H9 (cell line): ENCODE results near the gene ADSS2. TPM values are rescaled to one million over a fixed set of nuclear protein-coding genes. Genes with fewer than 3 reads are reported as not detected.
A peak's percentile ranks its signal among the peaks of the same experiment; 100 is the strongest.

Experiments used
- DNase-seq: peaks from one replicate; pipeline ENCODE4 v3.0.0-alpha.2; 2017
- H2AFZ ChIP-seq: one replicate; pipeline ENCODE4 v1.6.1; 2013; ENCODE audit warnings: mild to moderate bottlenecking, low read length, control low read depth, moderate library complexity
- H2AK5ac ChIP-seq: 2 replicates; pipeline ENCODE4 v1.6.1; 2013; ENCODE audit warnings: low read length, control low read depth, mixed read lengths; ENCODE audit not compliant: insufficient read length
- H2BK120ac ChIP-seq: one replicate; pipeline ENCODE4 v1.6.1; 2013; ENCODE audit warnings: low read depth, mild to moderate bottlenecking, low read length, control low read depth, inconsistent platforms; ENCODE audit not compliant: poor library complexity, severe bottlenecking
- H2BK12ac ChIP-seq: 2 replicates; pipeline ENCODE4 v1.6.1; 2013; ENCODE audit warnings: low read length, control low read depth, mixed read lengths, low read depth; ENCODE audit not compliant: insufficient read length
- H2BK15ac ChIP-seq: 2 replicates; pipeline ENCODE4 v1.6.1; 2013; ENCODE audit warnings: low read depth, low read length, control low read depth
- H2BK20ac ChIP-seq: one replicate; pipeline ENCODE4 v1.6.1; 2013; ENCODE audit warnings: low read depth, mild to moderate bottlenecking, low read length, control low read depth, inconsistent platforms; ENCODE audit not compliant: poor library complexity, severe bottlenecking
- H2BK5ac ChIP-seq: 2 replicates; pipeline ENCODE4 v1.6.1; 2013; ENCODE audit warnings: low read length, control low read depth, mixed read lengths; ENCODE audit not compliant: insufficient read length
- H3K14ac ChIP-seq: 2 replicates; pipeline ENCODE4 v1.6.1; 2013; ENCODE audit warnings: low read length, control low read depth; ENCODE audit not compliant: insufficient read depth
- H3K18ac ChIP-seq: 2 replicates; pipeline ENCODE4 v1.6.1; 2013; ENCODE audit warnings: low read depth, mild to moderate bottlenecking, mixed read lengths, low read length, control low read depth; ENCODE audit not compliant: insufficient read length
- H3K23ac ChIP-seq: 2 replicates; pipeline ENCODE4 v1.6.1; 2013; ENCODE audit warnings: low read length, control low read depth, mixed read lengths, low read depth; ENCODE audit not compliant: insufficient read length
- H3K23me2 ChIP-seq: 2 replicates; pipeline ENCODE4 v1.6.1; 2013; ENCODE audit warnings: low read depth, mild to moderate bottlenecking, mixed read lengths, low read length, control low read depth; ENCODE audit not compliant: insufficient read length, poor library complexity, severe bottlenecking
- H3K27ac ChIP-seq: 2 replicates; pipeline ENCODE4 v1.5.1; 2013; ENCODE audit warnings: low read length, control low read depth, mixed read lengths, low read depth; ENCODE audit not compliant: insufficient read length
- H3K27me3 ChIP-seq: 2 replicates; pipeline ENCODE4 v1.6.1; 2013; ENCODE audit warnings: low read length, control low read depth, inconsistent platforms; ENCODE audit not compliant: insufficient read depth
- H3K4ac ChIP-seq: 2 replicates; pipeline ENCODE4 v1.6.1; 2013; ENCODE audit warnings: low read depth, mild to moderate bottlenecking, control low read depth, inconsistent platforms, low read length, moderate library complexity
- H3K4me1 ChIP-seq: 2 replicates; pipeline ENCODE4 v1.6.1; 2013; ENCODE audit warnings: low read length, control low read depth, inconsistent platforms; ENCODE audit not compliant: insufficient read depth
- H3K4me2 ChIP-seq: 2 replicates; pipeline ENCODE4 v1.6.1; 2013; ENCODE audit warnings: low read length, control low read depth, mixed read lengths; ENCODE audit not compliant: insufficient read length, insufficient read depth
- H3K56ac ChIP-seq: 2 replicates; pipeline ENCODE4 v1.6.1; 2013; ENCODE audit warnings: low read depth, mild to moderate bottlenecking, mixed read lengths, low read length, control low read depth; ENCODE audit not compliant: insufficient read length
- H3K79me1 ChIP-seq: 2 replicates; pipeline ENCODE4 v1.6.1; 2013; ENCODE audit warnings: low read depth, mild to moderate bottlenecking, moderate library complexity, low read length, control low read depth, inconsistent platforms; ENCODE audit not compliant: insufficient read depth, poor library complexity, severe bottlenecking
- H3K79me2 ChIP-seq: 2 replicates; pipeline ENCODE4 v1.6.1; 2013; ENCODE audit warnings: low read length, control low read depth, inconsistent platforms; ENCODE audit not compliant: insufficient read depth
- H3K9ac ChIP-seq: 2 replicates; pipeline ENCODE4 v1.6.1; 2013; ENCODE audit warnings: low read length, control low read depth, mixed read lengths; ENCODE audit not compliant: insufficient read length; ENCODE audit errors: extremely low read depth
- H3K9me3 ChIP-seq: one replicate; pipeline ENCODE4 v1.6.1; 2013; ENCODE audit warnings: low read depth, low read length, inconsistent platforms; ENCODE audit not compliant: control insufficient read depth
- H3T11ph ChIP-seq: one replicate; pipeline ENCODE4 v1.6.1; 2013; ENCODE audit warnings: mild to moderate bottlenecking, low read length, control low read depth, inconsistent platforms
- H4K20me1 ChIP-seq: one replicate; pipeline ENCODE4 v1.6.1; 2013; ENCODE audit not compliant: control insufficient read depth, insufficient read length, insufficient read depth
- H4K5ac ChIP-seq: 2 replicates; pipeline ENCODE4 v1.6.1; 2013; ENCODE audit warnings: low read depth, mild to moderate bottlenecking, mixed read lengths, low read length, control low read depth; ENCODE audit not compliant: insufficient read length
- H4K8ac ChIP-seq: replicated peaks from 2 replicates; pipeline ENCODE4 v1.6.1; 2013; ENCODE audit warnings: low read length, control low read depth, mixed read lengths, low read depth; ENCODE audit not compliant: insufficient read length
- H4K91ac ChIP-seq: 2 replicates; pipeline ENCODE4 v1.6.1; 2013; ENCODE audit warnings: low read depth, mild to moderate bottlenecking, moderate library complexity, mixed read lengths, low read length, control low read depth; ENCODE audit not compliant: insufficient read length
- H3K27ac Mint-ChIP-seq, 3 experiments: 2 replicates in 2 of 3; 3 replicates in 1 of 3; pipeline ENCODE4 v1.8.0; 2020 to 2021; ENCODE audit warnings: mixed read lengths in 3 of 3, mild to moderate bottlenecking in 1 of 3, moderate library complexity in 1 of 3
- H3K27me3 Mint-ChIP-seq: 2 replicates; pipeline ENCODE4 v1.8.0; 2021; ENCODE audit warnings: low read depth, mild to moderate bottlenecking, moderate library complexity, mixed read lengths
- H3K36me3 Mint-ChIP-seq, 3 experiments: 2 replicates in 2 of 3; 3 replicates in 1 of 3; pipeline ENCODE4 v1.8.0; 2020 to 2021; ENCODE audit warnings: low read depth in 3 of 3, mixed read lengths in 3 of 3; ENCODE audit not compliant: insufficient read depth in 1 of 3
- H3K4me1 Mint-ChIP-seq, 2 experiments: 2 replicates each; pipeline ENCODE4 v1.8.0; 2020; ENCODE audit warnings: mixed read lengths in 2 of 2
- H3K4me3 Mint-ChIP-seq, 2 experiments: 2 replicates in 1 of 2; 3 replicates in 1 of 2; pipeline ENCODE4 v1.8.0; 2020 to 2021; ENCODE audit warnings: mild to moderate bottlenecking in 2 of 2, mixed read lengths in 2 of 2, moderate library complexity in 1 of 2
- H3K9me3 Mint-ChIP-seq, 2 experiments: 2 replicates in 1 of 2; 3 replicates in 1 of 2; pipeline ENCODE4 v1.8.0; 2020; ENCODE audit warnings: mild to moderate bottlenecking in 2 of 2, mixed read lengths in 2 of 2, moderate library complexity in 1 of 2
- WGBS: extraction: QIAGEN DNeasy Blood & Tissue Kit; methylation state at CpG from one replicate; pipeline ENCODE4 v1.1.7; 2013; ENCODE audit warnings: missing lambda C conversion rate, low lambda C conversion rate, mixed read lengths; ENCODE audit not compliant: insufficient read length; ENCODE audit errors: extremely low coverage; 5-methylcytosine and 5-hydroxymethylcytosine counted together
- total RNA-seq: library from RNA; stranded (reverse); gene quantifications from 2 replicates; pipeline ENCODE4 v1.2.1, GENCODE V29; 2021
- TF ChIP-seq, protein P1 (sequence below): fragments of 200-600 bp; sonication (generic); conservative IDR thresholded peaks from 3 replicates; pipeline ENCODE4 v1.8.0; 2021; ENCODE audit warnings: antibody characterized with exemption, mild to moderate bottlenecking

ADSS2 gene
- total RNA-seq, 1 experiment from 2014 or later = 65.4 TPM

DNA sequence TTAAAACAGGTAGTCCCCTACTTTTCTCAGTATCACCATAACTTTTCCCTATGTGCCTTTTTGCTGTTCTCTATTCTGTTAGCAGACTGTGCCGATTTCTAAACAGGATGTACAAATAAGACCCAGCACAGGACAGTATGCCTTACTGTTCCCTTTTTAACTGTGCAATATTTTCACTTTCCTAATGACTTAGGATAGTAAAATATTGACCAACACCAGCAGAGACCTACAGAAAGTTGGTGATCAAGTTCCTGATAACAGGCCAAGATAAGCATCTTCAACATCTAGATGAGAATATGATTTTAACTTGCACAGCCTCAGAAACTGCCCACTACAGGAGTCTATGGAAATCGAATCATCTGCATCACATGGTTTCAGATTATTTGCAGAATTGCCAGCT lies 42.0 kb downstream of the ADSS2 start:
- DNase-seq = no peak
- Mint-ChIP-seq H3K4me1 (peaks cover 20% of the 10 kb centered on the region in 2 experiments), H3K4me3 (no peak overlapping the region), H3K27ac (peak overlapping the region; percentile 8 to 36 (median 23); a peak in 2 of 7 replicates), H3K27me3 (no peaks in the 10 kb centered on the region), H3K9me3 (no peaks in the 10 kb centered on the region; a peak in 3 of 5 replicates), H3K36me3 (peaks cover 41 to 76% (median 75%) of the 10 kb centered on the region in 3 experiments; a peak in 6 of 7 replicates)
- Histone ChIP-seq H2AFZ (no peak overlapping the region), H4K91ac (no peak overlapping the region), H3K27me3 (no peaks in the 10 kb centered on the region), H4K20me1 (no peaks in the 10 kb centered on the region), H3K9me3 (no peaks in the 10 kb centered on the region), H2BK20ac (no peak overlapping the region), H3K27ac (no peak overlapping the region), H3K79me2 (no peaks in the 10 kb centered on the region), H2BK120ac (no peak overlapping the region), H3K56ac (no peak overlapping the region), H3K79me1 (no peaks in the 10 kb centered on the region), H3T11ph (no peak overlapping the region), H3K23me2 (no peaks in the 10 kb centered on the region), H4K8ac (no peak overlapping the region), H2AK5ac (no peak overlapping the region), H2BK12ac (no peak overlapping the region), H3K9ac (no peak overlapping the region), H3K4ac (no peak overlapping the region), H3K18ac (no peak overlapping the region), H3K4me1 (no peaks in the 10 kb centered on the region), H2BK5ac (no peak overlapping the region), H4K5ac (no peak overlapping the region), H3K23ac (no peak overlapping the region), H3K4me2 (no peak overlapping the region), H3K14ac (no peak overlapping the region), H2BK15ac (no peak overlapping the region)
- no CpG with 5 or more reads among the region's 2 CpGs for WGBS
- TF ChIP-seq, protein P1, sequence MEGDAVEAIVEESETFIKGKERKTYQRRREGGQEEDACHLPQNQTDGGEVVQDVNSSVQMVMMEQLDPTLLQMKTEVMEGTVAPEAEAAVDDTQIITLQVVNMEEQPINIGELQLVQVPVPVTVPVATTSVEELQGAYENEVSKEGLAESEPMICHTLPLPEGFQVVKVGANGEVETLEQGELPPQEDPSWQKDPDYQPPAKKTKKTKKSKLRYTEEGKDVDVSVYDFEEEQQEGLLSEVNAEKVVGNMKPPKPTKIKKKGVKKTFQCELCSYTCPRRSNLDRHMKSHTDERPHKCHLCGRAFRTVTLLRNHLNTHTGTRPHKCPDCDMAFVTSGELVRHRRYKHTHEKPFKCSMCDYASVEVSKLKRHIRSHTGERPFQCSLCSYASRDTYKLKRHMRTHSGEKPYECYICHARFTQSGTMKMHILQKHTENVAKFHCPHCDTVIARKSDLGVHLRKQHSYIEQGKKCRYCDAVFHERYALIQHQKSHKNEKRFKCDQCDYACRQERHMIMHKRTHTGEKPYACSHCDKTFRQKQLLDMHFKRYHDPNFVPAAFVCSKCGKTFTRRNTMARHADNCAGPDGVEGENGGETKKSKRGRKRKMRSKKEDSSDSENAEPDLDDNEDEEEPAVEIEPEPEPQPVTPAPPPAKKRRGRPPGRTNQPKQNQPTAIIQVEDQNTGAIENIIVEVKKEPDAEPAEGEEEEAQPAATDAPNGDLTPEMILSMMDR = no peak
